Mesodermal cell (in vitro differentiated cells): ENCODE measurements around the gene FHL3.
A peak's percentile ranks its signal among the peaks of the same experiment; 100 is the strongest.

Experiments
- H3K27ac ChIP-seq: 2 replicates; pipeline ENCODE4 v1.7.0; 2013; ENCODE audit warnings: mild to moderate bottlenecking, low read depth, low read length, moderate library complexity; ENCODE audit not compliant: severe bottlenecking
- H3K36me3 ChIP-seq: 2 replicates; pipeline ENCODE4 v1.7.1; 2013; ENCODE audit warnings: mild to moderate bottlenecking, low read length, moderate library complexity; ENCODE audit not compliant: control insufficient read depth, insufficient read depth
- H3K4me1 ChIP-seq: one replicate; pipeline ENCODE4 v1.7.1; 2013; ENCODE audit warnings: mild to moderate bottlenecking, low read length; ENCODE audit not compliant: insufficient read depth, control insufficient read depth, poor library complexity, severe bottlenecking
- H3K4me3 ChIP-seq: 2 replicates; pipeline ENCODE4 v1.7.0; 2013; ENCODE audit warnings: low read length, control low read depth, mild to moderate bottlenecking; ENCODE audit not compliant: insufficient read depth, poor library complexity, severe bottlenecking; ENCODE audit errors: extremely low read depth
- H3K9me3 ChIP-seq: 2 replicates; pipeline ENCODE4 v1.7.1; 2013; ENCODE audit warnings: mild to moderate bottlenecking, low read length, moderate library complexity; ENCODE audit not compliant: control insufficient read depth
- WGBS, 2 experiments: methylation state at CpG; one replicate each; pipeline ENCODE4 v1.1.5; 2013; ENCODE audit warnings: missing lambda C conversion rate in 2 of 2; ENCODE audit not compliant: insufficient coverage in 2 of 2; 5-methylcytosine and 5-hydroxymethylcytosine counted together

FHL3 gene

GRCh38 chr1:38031513-38031866 is 26.2 kb upstream of the FHL3 start:
- H3K36me3 ChIP-seq: peaks cover 4% of the 10 kb centered on the region
- H3K9me3 ChIP-seq: no peaks in the 10 kb centered on the region
- no peak overlapping the region for H3K4me3 ChIP-seq
- 81 to 88% methylated on average over 3 of the region's 4 CpGs for WGBS, 2 experiments
- H3K27ac ChIP-seq: no peak overlapping the region
- peaks cover 35% of the 10 kb centered on the region for H3K4me1 ChIP-seq

DNA sequence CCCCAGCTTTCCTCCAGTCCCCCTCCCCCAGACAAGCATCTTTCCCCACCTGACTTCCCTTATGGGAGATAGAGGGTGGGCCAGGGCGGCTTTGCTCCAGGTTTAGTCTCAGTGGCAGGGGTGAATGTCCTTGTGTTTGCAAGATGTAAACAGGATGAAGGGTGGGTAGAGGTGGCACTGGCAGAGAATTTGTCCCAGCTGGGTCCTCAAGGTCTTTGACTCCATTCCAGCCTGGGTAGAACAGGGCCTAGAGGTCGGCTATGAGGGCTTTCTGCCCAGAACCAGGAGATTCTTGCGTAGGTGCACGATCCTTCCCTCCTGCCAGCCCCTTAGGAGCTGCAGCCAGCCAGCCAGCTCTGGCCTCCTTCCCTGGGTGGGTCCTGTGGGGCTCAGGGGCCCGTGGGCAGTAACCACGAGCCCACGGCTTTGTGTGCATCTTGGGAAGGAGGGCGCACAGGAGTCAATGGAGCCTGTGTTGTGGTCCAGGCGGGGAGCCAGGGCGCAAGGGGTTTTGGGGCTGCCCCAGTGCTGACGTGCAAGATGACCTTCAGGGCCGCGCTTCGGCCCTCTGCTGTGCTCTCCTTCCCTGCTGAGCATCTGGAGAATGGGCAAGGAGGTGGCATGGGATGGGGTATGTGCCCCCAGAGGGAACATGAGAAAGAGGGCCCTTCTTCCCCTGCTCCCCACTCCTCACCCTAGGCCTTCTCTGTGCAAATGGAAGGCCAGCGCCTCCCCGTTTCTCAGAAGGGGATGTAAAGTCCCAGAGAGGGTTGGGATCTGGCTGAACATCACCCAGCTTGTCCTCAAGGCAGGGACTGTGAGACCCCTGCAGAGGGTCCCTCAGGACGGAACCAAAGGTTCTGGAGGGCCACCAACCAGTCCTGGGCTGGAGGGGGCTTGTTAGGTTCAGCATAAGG is 25.5 kb upstream of the FHL3 start:
- H3K4me1 ChIP-seq: peaks cover 35% of the 10 kb centered on the region
- no peak overlapping the region for H3K4me3 ChIP-seq
- H3K27ac ChIP-seq: peak overlapping the region; percentile 73

GRCh38 chr1:38029685-38030511 is 24.6 kb upstream of the FHL3 start:
- peak overlapping the region; percentile 73 for H3K27ac ChIP-seq

More for the DNA sequence above, 25.5 kb upstream of the FHL3 start:
- H3K9me3 ChIP-seq: no peaks in the 10 kb centered on the region
- 94% methylated on average over 14 to 17 of the region's 17 CpGs for WGBS, 2 experiments
- peaks cover 9% of the 10 kb centered on the region for H3K36me3 ChIP-seq

GRCh38 chr1:38029081-38029681 is 23.9 kb upstream of the FHL3 start:
- Histone ChIP-seq H3K36me3 (peaks cover 26% of the 10 kb centered on the region), H3K27ac (peak overlapping the region; percentile 73), H3K4me3 (no peak overlapping the region), H3K4me1 (peaks cover 39% of the 10 kb centered on the region), H3K9me3 (no peaks in the 10 kb centered on the region)
- WGBS, 2 experiments: 40 to 43% methylated on average over 19 of the region's 23 CpGs

More at GRCh38 chr1:38029685-38030511, 24.6 kb upstream of the FHL3 start:
- H3K4me3 ChIP-seq: no peak overlapping the region
- no peaks in the 10 kb centered on the region for H3K9me3 ChIP-seq
- H3K4me1 ChIP-seq: peaks cover 38% of the 10 kb centered on the region
- WGBS, 2 experiments: 23 to 30% methylated on average over 9 of the region's 12 CpGs
- H3K36me3 ChIP-seq: peaks cover 19% of the 10 kb centered on the region

GRCh38 chr1:38028671-38029070 is 23.4 kb upstream of the FHL3 start:
- WGBS, 2 experiments: 73 to 100% methylated on average over 1 to 2 of the region's 2 CpGs
- H3K4me3 ChIP-seq: no peak overlapping the region

GRCh38 chr1:38028105-38028591 is 22.8 kb upstream of the FHL3 start:
- H3K4me3 ChIP-seq: no peak overlapping the region
- peaks cover 39% of the 10 kb centered on the region for H3K4me1 ChIP-seq
- no peak overlapping the region for H3K27ac ChIP-seq
- no CpG with 5 or more reads among the region's 3 CpGs for WGBS, 2 experiments
- H3K36me3 ChIP-seq: peaks cover 36% of the 10 kb centered on the region
- no peaks in the 10 kb centered on the region for H3K9me3 ChIP-seq

More at GRCh38 chr1:38028671-38029070, 23.4 kb upstream of the FHL3 start:
- H3K36me3 ChIP-seq: peaks cover 31% of the 10 kb centered on the region
- H3K27ac ChIP-seq: peak overlapping the region; percentile 73
- H3K4me1 ChIP-seq: peaks cover 39% of the 10 kb centered on the region
- H3K9me3 ChIP-seq: no peaks in the 10 kb centered on the region

- WGBS, 2 experiments: 93 to 100% methylated on average over 11 to 17 of the region's 19 CpGs
- Histone ChIP-seq H3K9me3 (no peaks in the 10 kb centered on the region), H3K4me1 (peaks cover 39% of the 10 kb centered on the region), H3K4me3 (no peak overlapping the region), H3K36me3 (peaks cover 43% of the 10 kb centered on the region), H3K27ac (no peak overlapping the region)
These were observed 22.1 kb upstream of the FHL3 start for GRCh38 chr1:38027201-38028104.

DNA sequence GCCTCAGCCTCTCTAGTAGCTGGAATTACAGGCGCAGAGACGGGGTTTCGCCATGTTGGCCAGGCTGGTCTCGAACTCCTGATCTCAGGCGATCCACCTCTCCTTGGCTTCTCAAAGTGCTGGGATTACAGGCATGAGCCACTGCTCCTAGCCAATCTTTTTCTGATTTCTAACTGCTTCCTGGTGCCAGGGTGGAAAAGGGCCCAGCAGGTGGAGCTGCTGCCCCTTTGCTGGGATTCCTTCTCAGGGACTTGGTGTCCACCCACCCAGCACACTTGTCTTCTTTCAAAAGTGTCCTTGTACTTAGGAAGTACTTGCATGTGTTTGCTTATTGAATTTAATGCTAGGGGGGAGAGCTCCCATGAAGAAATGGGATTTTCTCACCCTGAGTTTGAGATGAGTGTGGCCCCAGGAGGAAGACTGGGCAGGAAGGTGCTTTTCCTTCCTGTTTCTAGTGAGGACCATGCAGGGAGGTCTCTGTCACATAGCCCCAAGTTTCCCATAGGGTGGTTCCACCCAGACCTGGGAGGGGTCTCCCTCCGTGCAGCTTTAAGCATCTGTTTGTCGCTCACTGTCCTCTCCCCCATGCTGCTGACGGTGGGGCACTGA is 21.4 kb upstream of the FHL3 start:
- Histone ChIP-seq H3K4me1 (peaks cover 39% of the 10 kb centered on the region), H3K4me3 (no peak overlapping the region), H3K36me3 (peaks cover 50% of the 10 kb centered on the region), H3K27ac (no peak overlapping the region), H3K9me3 (no peaks in the 10 kb centered on the region)
- 82 to 88% methylated on average over 8 of the region's 8 CpGs for WGBS, 2 experiments

DNA sequence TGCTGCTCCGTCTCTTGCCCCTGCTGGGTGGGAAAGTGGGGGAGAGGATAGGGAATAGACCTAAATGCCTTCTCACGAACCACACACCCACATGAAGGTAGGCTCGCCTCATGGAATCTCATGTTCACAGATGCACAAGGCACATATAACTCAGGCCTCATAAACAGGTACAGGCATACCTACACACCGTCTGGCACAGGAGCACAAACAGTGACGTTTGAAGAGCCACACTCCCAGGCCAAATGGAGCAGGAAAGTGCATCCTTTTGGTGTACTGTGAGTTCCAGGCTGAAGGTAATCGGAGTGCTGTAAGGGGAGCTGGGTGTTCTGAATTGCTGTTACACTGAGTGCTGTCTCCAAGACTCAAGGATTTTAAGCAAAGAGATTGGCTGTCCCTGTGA is 20.4 kb upstream of the FHL3 start:
- Histone ChIP-seq H3K36me3 (peaks cover 61% of the 10 kb centered on the region), H3K4me3 (no peak overlapping the region), H3K27ac (no peak overlapping the region), H3K4me1 (peaks cover 37% of the 10 kb centered on the region), H3K9me3 (no peaks in the 10 kb centered on the region)
- WGBS, 2 experiments: 94 to 95% methylated on average over 5 of the region's 6 CpGs
